ENCODE results near the gene UBTD2.
"Not testable (repeated sequence)": the region's sequence is repeated elsewhere in the genome, so short reads cannot be mapped to it uniquely, and the experiment has no call there.

Gene UBTD2

DNA sequence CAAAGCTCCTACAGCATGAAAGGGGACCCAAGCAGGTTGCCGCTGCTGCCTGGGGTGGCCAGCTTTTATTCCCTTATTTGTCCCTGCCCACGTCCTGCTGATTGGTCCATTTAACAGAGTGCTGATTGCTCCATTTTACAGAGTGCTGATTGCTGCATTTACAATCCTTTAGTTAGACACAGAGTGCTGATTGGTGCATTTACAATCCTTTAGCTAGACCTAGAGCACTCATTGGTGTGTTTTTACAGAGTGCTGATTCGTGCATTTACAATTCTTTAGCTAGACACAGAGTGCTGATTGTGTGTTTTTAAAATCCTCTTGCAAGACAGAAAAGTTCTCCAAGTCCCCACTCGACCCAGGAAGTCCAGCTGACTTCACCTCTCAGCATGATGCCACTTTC is 85.8 kb downstream of the UBTD2 start:
- not testable (repeated sequence) for DNase-seq

DNA sequence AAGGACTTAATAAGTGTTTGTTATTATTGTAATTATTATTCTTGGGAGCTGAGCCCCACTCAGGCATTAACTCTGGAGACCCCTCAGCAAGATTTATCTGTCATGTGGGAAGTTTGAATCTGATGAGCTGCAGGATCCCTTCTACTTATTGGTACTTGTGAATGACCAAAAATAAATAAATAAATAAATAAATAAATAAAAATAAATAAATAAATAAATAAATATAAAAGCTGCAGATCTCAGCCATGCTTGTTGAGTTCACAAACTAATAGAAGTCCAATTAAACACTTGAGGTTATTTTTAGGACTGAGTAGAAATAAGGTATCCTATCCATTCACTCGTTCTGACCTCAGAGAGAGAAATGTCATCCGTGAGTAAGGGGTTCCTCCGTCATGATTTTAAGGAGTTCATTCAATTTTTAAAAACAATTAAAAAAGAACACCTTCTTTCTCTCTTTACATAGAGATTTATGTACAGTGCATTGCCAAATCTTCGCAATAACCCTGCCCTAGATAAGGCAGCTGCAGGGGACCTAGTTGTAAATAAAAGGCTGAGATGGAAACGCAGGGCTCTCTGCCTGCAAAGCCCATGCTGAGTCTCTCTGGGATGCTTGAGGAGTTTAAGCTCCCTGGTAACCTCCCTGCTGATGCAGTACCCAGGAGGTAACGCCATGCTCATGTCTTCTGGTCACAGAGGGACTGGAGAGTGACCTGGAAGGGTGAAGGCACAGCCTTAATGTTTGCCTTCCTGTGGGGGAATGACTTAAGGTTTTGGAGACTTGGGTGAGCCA is 88.4 kb downstream of the UBTD2 start:
- DNase-seq: no peak

DNA sequence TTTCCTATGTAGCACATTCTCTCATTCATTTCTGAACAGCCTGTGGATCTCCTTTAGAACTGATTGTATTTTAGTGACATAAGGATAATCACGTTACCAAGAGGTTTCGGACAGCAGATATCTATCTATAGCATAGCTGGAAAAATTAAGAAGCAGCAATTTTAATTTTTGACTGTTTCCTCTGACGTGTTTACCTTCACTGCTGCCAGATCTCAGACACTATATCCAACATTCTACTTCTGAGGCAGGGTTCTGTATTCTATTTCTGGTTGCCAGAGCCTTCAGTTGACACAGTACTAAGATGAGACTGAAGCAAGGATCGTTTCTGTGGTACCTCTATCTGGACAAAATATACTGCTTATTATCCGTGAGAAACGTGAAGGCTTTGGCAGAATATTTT is 89.7 kb downstream of the UBTD2 start, which contains the start of gene EFCAB9:
Gene EFCAB9, plus strand, starts transcription at position 301 of the 400 bp plus-strand sequence. Its CDS starts 1 bp downstream, at position 302.
- no peak for DNase-seq

DNA sequence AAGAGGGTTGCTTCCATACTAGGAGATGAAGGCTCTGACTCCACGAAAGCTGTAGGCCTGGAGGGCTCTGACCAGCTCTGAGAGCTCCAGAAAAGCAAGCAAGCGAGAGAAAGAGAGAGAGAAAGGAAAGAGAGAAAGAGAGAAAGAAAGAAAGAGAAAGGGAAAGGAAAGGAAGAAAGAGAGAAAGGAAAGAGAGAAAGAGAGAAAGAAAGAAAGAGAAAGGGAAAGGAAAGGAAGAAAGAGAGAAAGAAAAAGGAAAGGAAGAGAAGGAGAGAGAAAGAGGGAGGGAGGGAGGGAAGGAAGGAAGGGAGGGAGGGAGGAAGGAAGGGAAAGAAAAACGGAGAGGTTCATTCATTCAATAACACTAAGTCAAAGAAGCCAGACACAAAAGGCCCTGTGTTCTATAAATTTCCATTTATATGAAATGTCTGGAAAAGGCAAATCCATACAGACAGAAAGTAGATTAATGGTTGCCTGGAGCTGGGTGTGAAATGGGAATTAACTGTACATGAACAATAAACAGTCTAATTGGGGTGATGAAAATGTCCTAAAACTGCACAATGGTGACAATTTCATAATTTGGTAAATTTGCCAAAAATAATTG is 93.8 kb downstream of the UBTD2 start:
- DNase-seq: no peak

DNA sequence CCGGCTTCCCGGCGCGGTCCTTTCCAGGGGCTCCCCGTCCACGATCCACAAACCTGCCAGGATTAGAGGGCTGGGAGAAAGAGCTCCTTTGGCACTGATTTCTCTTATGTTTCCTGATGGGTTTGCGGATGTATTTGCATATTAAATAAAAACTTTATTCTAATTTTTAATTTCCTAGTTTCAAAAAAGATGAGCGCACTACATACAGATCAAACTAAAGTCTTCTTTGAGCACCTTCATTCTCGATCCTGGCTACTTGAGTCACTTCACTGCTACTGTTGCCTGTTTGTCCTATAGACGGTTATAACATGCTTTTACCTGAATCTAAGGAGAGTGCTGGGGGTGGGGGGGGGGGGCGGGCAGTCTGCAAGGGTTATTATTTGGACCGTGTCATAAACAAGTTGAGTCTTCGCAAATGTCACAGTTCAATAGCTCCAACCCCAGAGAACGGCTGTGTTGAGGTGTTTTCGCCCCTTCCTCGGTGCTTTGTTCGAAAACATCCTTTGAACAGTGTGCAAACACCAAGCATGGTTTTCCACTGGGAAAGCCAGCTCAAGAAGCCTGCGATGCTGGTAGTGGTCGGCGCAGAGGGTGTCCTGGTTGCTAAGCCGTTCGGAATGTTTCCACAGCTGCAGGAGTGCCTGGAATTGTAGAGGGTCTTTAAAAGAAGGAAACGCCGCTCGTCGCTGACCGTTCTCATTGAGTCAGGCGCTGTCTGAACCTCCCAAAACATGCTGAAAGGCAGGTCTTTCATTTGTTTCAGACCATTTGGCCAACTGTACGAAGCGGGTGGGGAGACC is 94.5 kb downstream of the UBTD2 start:
- DNase-seq: no peak

DNA sequence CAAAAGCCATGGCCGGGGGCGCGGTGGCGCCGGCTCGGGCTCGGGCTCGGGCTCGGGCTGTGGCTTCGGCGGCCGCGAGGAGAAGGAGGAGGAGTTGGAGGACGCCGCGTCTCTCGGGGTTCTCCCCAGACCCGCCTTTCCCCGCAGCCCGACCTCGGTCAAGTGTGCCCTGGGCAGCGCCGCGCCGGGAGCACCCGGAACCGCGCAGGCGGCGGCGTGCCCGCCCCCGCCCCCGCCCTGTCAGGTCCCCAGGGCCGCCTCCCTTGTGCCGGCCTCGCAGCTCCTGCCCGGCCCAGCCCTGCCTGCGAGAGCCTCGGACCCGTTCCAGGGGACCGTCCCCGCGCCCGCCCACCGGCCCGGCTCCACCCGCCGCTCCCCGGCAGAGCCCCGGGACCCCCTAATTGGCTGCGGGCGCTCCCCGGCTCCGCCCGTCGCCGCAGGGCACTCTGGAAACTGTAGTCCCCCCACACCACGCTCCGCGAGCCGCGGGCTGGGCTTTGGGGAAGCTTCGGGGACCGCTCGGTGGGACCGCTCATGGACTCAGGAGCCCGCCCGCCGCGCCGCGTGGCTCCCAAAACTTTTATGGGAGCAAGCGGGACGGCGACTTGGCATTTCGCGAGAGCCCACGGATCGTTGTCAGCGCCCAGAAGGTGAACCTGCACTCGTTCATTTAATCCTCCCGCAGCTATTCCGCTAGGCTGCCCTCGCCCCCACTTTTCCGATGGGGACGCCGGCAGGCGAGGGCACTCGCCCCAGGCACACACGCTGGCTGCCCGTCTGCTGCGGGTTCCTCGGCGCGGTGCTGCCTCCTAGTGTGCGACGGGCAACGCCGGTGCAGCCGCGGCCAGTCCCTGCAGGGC is 95.3 kb downstream of the UBTD2 start, which contains the start of gene STK10:
Gene STK10, minus strand, starts transcription at position 192 of the 860 bp plus-strand sequence. Its CDS starts 182 bp downstream, at position 10.
- peak in 55 of 56 donors; percentile 43 to 94 (median 86) for DNase-seq

DNA sequence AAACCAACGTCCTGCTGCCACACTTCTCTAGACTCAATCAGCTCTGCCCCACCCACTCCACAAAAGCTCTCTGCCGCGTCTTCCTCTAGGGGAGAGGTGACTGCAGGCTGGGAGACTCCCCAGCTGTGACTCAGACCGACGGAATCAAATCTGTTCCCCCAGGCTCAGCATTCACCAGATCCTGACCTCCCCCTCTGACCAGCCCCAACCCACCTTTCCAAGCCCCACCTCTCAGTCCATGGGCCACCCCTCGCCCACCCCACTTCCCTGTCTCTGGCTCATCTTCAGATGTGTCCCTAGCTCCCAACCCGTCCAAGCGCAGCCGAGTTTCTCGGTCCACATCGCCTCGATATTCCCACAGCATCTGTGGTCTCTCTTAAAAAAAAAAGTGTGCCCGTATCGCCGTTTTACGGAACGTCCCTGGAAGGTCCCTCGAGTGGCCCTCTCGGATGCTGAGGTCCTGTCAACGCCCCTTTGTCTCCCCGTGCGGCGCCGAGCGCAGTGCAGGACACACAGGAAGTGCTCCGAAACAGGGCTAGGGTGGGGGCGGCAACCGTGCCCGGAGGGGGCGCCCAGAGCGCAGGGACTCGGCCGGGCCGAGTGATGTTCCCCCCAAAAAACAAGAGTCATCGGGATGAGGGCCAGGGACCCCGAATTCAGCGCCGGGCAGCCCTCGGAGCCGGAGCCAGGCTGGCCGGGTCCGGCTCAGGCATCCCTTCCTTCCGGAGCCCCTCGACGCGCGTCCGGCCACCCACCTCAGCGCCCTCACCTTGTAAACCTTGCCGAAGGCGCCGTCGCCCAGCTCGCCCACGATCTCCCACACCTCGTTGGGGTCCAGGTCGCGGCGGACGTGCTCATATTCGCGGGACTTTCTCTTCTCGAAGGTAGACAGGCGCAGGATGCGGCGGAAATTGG is 96.2 kb downstream of the UBTD2 start:
- peak in 6 of 56 donors; percentile 13 to 53 (median 33) for DNase-seq

DNA sequence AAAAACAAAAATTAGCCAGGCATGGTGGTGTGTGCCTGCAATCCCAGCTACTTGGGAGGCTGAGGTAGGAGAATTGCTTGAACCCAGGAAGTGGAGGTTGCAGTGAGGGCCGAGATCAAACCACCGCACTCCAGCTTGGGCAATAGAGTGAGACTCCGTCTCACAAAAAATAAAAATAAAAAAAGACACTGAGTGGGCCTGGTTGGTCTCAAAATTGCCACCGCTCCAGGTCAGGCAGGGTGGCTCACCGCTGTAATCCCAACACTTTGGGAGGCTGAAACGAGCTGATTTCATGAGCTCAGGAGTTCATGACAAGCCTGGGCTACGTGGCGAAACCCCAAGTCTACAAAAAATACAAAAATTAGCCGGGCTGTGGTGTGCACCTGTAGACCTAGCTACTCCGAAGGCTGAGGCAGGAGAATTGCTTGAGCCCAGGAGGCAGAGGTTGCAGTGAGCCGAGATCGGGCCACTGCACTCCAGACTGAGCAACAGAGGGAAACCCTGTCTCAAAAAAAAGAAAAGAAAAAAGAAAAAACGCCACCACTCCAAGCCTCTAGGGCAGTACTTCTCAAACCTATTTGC is 97.4 kb downstream of the UBTD2 start:
- no peak for DNase-seq

DNA sequence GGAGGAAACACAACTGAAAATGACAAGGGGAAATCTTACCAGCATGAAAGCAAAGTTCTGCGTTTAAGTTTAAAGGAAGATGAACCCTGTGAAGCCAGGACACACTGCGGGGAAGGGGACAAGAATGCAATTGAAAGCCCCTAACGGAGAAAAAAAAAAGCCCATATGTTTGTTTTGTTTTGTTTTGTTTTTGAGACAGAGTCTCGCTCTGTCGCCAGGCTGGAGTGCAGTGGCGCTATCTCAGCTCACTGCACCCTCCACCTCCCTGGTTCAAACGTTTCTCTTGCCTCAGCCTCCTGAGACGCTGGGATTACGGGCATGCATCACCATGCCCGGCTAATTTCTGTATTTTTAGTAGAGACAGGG is 98.5 kb downstream of the UBTD2 start:
- no peak for DNase-seq

DNA sequence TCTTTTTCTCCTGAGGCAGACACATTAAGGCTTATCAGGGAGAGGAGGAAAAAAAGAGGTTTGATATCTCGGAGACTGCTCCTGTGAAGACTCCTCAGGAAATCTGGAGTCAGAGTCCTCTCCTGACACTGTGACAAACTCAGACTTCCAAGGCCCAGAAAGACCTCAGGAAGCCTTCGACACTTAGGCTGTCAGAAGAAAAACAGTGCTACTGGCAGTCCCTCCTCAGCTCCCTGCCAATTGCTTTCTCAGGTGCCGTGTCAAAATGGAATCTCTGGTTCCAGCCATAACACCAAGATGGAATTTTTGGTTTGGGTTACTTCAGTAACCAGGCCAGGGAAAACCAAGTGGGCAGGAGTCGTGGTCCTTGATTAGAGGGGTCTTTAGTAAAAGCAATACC is 99.7 kb downstream of the UBTD2 start:
- DNase-seq: no peak

DNA sequence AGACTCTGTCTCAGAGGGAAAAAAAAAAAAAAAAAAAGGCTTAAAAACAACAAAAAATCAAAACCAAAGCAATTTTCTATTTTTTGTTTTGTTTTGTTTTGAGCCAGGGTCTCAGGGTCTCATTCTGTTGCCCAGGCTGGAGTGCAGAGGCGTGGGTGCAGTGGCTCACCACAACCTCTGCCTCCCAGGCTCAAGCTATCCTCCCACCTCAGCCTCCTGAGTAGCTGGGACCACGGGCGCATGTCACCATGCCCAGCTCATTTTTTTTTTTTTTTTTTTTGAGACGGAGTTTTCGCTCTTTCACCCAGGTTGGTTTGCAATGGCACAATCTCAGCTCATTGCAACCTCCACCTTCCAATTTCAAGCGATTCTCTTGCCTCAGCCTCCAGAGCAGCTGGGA is 101.3 kb downstream of the UBTD2 start:
- no peak for DNase-seq

DNA sequence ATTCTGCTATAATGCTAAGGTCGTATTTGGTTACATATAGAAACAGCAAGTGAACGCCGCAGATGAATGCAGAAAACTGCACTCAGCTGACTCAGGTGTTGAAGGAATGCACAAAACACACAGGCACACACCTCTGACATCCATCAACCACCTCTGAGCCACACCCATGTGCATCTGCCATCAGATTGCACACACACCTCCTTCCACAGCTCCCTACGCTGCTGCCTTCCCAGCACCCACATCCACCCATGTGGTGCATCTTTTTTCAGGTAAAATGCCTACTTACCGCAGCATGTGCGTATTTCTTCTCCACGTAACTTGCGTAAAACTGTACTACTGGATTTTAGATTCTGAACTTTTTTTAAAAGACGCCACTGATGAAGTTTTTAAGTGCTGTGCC is 102.6 kb downstream of the UBTD2 start:
- DNase-seq: no peak

DNA sequence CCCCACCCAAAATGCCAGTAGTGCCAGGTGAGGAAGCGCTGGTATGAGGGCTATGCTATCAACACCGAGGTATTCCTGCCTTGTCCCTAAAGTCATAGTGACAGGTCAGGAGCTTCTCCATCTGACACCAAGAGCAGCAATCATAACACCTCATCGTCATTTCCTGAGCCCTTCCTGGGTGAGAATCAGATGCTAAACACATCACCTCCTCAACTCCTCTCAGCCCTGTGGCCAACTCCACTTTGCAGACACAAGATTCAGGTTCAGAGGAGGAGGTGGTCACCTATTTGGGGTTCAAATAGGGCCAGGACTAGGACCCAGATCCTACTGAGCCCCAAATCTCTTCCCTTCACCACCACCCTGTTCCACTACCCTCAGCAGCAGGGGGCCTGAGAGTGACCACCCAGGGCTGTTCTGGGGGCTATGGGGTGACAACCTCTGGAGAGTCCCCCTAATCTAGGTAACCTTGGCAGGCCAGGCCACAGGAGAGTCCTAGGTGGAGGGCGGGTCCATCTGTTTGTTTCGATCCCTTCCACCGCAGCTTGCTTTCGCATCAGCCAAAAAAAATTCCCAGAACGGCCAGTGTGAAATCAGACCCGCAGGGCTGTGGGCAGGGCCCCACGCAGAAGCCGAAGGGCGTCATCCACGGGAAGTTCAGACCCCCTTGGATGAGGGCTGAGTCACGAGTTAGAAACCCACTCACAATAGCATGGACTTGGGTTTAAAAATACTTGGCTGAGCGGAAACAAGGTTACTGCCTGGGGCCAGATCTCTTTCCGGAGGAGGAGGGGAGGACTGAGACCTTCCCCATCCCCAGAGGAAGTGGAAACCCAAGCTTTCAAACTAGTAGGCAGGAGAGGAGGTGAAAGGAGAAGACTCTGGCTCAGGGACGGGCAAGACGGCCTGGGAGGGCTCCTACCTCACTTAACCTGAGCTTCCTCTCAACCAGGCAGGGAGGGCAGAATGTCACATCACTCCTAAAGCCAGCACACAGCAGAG is 104.3 kb downstream of the UBTD2 start:
- peak in 3 of 56 donors; percentile 9 to 20 (median 19) for DNase-seq

DNA sequence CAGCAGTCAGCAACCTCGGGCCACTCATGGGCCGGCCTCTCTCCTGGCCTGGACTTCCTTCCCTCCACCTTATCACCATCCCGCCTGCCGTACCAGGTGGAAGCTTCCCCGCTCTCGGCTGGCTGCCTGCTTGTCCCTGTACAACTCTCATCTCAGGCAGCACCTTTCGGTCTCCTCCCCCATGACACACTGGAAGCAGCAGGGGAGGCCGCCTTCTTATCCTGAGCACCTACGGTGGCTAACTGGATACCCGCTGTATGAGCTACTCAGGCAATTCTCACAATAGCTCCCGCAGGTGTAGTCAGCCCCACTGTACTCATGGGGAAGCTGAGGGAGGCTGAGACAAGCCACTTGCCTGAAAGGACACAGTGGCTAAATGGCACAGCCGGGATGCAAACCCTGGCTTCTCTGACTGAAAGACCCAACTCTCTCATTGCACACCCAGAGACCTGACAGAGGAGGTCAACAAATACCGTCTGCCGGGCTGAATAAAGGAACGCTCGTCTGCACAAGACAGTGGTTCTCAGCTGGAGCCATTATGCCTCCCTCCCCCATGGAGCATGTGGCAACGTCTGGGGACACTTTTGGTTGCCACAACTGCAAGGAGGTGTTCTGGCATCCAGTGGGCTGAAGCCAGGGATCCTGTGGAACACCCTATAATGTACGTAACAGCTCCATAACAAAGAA is 105.1 kb downstream of the UBTD2 start:
- no peak for DNase-seq

DNA sequence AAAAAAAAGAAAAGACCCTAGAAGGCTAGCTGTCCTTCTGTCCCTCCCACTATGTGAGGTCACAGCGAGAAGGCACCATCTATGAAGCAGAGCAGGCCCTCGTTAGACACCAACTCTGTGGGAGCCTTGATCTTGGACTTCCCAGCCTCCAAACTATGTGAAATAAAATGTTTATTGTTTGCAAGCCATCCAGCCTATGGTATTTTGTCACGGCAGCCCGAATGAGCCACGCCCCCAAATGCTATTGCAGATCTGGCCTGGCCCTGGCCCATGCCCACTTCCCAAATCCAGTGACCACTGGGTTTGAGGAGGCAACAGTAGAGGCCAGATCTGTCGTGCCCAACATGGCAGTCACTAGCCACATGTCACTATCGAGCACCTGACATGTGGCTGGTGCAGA is 106.4 kb downstream of the UBTD2 start:
- no peak for DNase-seq

DNA sequence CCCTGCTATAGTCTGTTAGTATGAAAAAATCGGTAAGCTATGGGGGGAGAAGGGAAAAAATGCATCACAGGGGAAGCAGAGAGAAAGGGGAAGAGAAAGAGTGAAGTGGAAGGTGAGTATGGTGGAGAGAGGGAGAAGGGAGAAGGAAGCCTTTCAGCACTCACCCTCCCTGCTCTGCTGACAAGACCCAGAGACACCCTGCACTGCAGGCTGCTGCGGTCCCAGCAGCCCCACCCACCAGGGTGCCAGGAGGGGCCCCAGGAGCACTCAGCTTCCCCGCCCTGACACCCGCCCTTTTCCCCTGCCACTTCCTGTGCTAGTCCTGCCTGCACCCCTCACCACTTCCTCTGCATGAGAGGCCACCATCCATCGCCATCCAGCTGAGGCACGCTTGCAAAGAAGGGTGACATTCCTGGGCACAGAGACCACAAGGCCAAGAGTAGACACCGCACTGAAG is 108.3 kb downstream of the UBTD2 start:
- peak in 8 of 56 donors; percentile 9 to 45 (median 24) for DNase-seq

DNA sequence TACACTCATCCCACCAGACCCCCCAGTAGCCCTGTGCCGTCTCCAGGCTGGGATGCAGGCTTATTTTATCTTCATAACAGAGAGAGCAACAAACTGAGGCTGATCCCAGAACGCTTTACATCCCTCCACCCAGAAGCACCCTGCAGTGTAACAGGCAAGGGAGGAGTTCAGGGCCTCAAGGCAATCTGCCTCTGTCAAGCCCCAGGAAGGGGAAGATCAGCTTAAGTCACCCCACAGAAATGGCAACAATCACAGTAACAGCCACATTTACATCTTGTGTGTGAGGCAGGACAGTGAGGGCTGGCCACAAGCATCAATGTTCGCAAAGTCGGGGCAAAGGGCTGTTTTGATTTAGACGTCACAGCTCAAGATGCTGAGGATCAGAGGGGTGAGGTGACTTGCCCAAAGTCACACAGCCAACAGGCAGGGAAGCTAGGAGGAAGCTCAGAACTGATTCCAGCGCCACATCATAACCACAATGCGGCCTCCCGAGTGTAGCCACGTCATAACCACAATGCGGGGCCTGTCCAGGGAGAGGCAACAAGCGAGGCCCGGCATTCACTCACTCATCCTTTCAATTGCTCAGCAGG is 109.9 kb downstream of the UBTD2 start:
- DNase-seq: no peak
